GM12878 (cell line): ENCODE results near the gene CCDC88A. TPM values are rescaled to one million over a fixed set of nuclear protein-coding genes. Genes with fewer than 3 reads are reported as not detected.

Source experiments
- ATAC-seq: fragments of 200-7000 bp; cut with Tn5 transposase; 3 replicates; pipeline ENCODE4 v1.9.1; 2020; ENCODE audit warnings: mild to moderate bottlenecking, moderate library complexity
- BruUV-seq: library from RNA; stranded (reverse); fragments of 400-500 nt; replicated peaks from 2 replicates; lab custom pipeline; 2021; lab: Mats Ljungman, UMichigan
- CTCF ChIA-PET: fragments of 300-600 bp; sonication (Branson Sonifier 250); formaldehyde crosslinking; extraction: SDS; loops from one replicate; lab custom pipeline; 2021; ENCODE audit warnings: inconsistent platforms; lab: Yijun Ruan, JAX
- POLR2A ChIA-PET: fragments of 350-600 bp; formaldehyde crosslinking; extraction: SDS; loops from one replicate; lab custom pipeline; 2021; ENCODE audit warnings: inconsistent platforms; lab: Charles Lee
- RAD21 ChIA-PET: fragments of 300-600 bp; sonication (Branson Sonifier 250); formaldehyde crosslinking; loops from one replicate; lab custom pipeline; 2023; ENCODE audit warnings: antibody characterized with exemption; ENCODE audit not compliant: unreplicated experiment; lab: Charles Lee
- SMC1A ChIA-PET: fragments of 300-600 bp; sonication (Branson Sonifier 250); formaldehyde crosslinking; loops from one replicate; lab custom pipeline; 2023; ENCODE audit not compliant: unreplicated experiment, uncharacterized antibody; lab: Charles Lee
- DNase-seq: peaks from one replicate; pipeline ENCODE4 v3.0.0-alpha.2; 2011; ENCODE audit warnings: low read depth, low spot score
- FAIRE-seq: peaks from 3 replicates; lab custom pipeline; 2011; peaks lifted over from hg19 to GRCh38; lab: Jason Lieb, UNC
- H2AFZ ChIP-seq: 2 replicates; pipeline ENCODE4 v1.6.0; 2011; ENCODE audit warnings: low read depth, low read length, control low read depth; ENCODE audit not compliant: control insufficient read depth
- H3K27ac ChIP-seq: 2 replicates; pipeline ENCODE4 v1.5.1; 2011; ENCODE audit warnings: control low read depth; ENCODE audit not compliant: control insufficient read depth, insufficient read depth
- H3K27me3 ChIP-seq, 2 experiments: replicated peaks in 1 of 2; 2 replicates each; pipeline versions ENCODE4 v1.6.0 to v1.6.1; 2011; ENCODE audit warnings: low read length in 1 of 2; ENCODE audit not compliant: control insufficient read depth in 2 of 2, insufficient read depth in 2 of 2
- H3K36me3 ChIP-seq, 2 experiments: 2 replicates each; pipeline ENCODE4 v1.5.1; 2011; ENCODE audit warnings: low read length in 1 of 2; ENCODE audit not compliant: control insufficient read depth in 2 of 2, insufficient read depth in 2 of 2
- H3K4me1 ChIP-seq: 2 replicates; pipeline ENCODE4 v1.6.1; 2011; ENCODE audit warnings: mild to moderate bottlenecking, low read length, moderate library complexity, mixed read lengths; ENCODE audit not compliant: control insufficient read depth, insufficient read depth
- H3K4me2 ChIP-seq: 2 replicates; pipeline ENCODE4 v1.6.0; 2011; ENCODE audit warnings: control low read depth; ENCODE audit not compliant: control insufficient read depth, insufficient read depth
- H3K4me3 ChIP-seq: fragments of 200-600 bp; sonication (generic); 2 replicates; pipeline ENCODE4 v1.5.1; 2016
- H3K79me2 ChIP-seq: 2 replicates; pipeline ENCODE4 v1.6.0; 2011; ENCODE audit warnings: low read length; ENCODE audit not compliant: control insufficient read depth, insufficient read depth
- H3K9ac ChIP-seq: 2 replicates; pipeline ENCODE4 v1.8.0; 2011; ENCODE audit warnings: low read length, control low read depth, mixed read lengths; ENCODE audit not compliant: control insufficient read depth, insufficient read depth
- H3K9me3 ChIP-seq: replicated peaks from 3 replicates; pipeline ENCODE4 v1.5.1; 2011; ENCODE audit warnings: mild to moderate bottlenecking, low read length; ENCODE audit not compliant: control insufficient read depth, insufficient read depth
- H4K20me1 ChIP-seq: 2 replicates; pipeline ENCODE4 v1.6.0; 2011; ENCODE audit not compliant: control insufficient read depth, insufficient read depth
- BRCA1 ChIP-seq: IDR thresholded peaks from 2 replicates; pipeline ENCODE4 v1.6.1; 2011; ENCODE audit warnings: low read depth, low read length, improper control_type of control experiment
- CEBPB ChIP-seq, 2 experiments: fragments of 150-350 bp in 1 of 2; IDR thresholded peaks; 2 replicates each; pipeline ENCODE4 v1.6.1; 2012 to 2014; ENCODE audit warnings: low read depth in 2 of 2, low read length in 2 of 2, borderline replicate concordance in 1 of 2, inconsistent platforms in 1 of 2
- DPF2 ChIP-seq: fragments of 450-650 bp; IDR thresholded peaks from 2 replicates; pipeline ENCODE4 v1.6.1; 2017; ENCODE audit warnings: mild to moderate bottlenecking
- NFIC ChIP-seq: IDR thresholded peaks from 2 replicates; pipeline ENCODE4 v1.6.1; 2012; ENCODE audit warnings: low read depth, mild to moderate bottlenecking, inconsistent platforms, low read length, moderate library complexity
- NFYA ChIP-seq: IDR thresholded peaks from 2 replicates; pipeline ENCODE4 v1.6.1; 2011; ENCODE audit warnings: low read depth, mild to moderate bottlenecking, low read length, improper control_type of control experiment, borderline replicate concordance
- NRF1 ChIP-seq: conservative IDR thresholded peaks from 2 replicates; pipeline ENCODE4 v1.6.1; 2011; ENCODE audit warnings: mild to moderate bottlenecking, low read depth, low read length, improper control_type of control experiment
- WGBS: methylation state at CpG from one replicate; pipeline ENCODE4 v1.1.6; 2016; ENCODE audit warnings: low lambda C conversion rate; ENCODE audit not compliant: insufficient replicate concordance, insufficient coverage; ENCODE audit errors: missing lambda C conversion rate; 5-methylcytosine and 5-hydroxymethylcytosine counted together
- in situ Hi-C: fragments of 300-500 bp; cut with MboI; formaldehyde crosslinking; loops from 9 replicates; pipeline ENCODE4 v1.14.3; 2018; ENCODE audit warnings: mixed read lengths
- intact Hi-C: fragments of 100-400 bp; cut with micrococcal nuclease; formaldehyde crosslinking; loops from one replicate; pipeline ENCODE4 v1.14.2; 2022; ENCODE audit not compliant: unreplicated experiment
- polyA plus RNA-seq, 11 experiments: library from polyadenylated mRNA; depleted of rRNA in 4 of 11; unstranded in 6 of 11; stranded (reverse) in 5 of 11; fragments of >200 nt; fragmentation: Nextera tagmentation in 4 of 11; fragmentation: Illumina TruSeq in 1 of 11; extraction: Ambion mirVana in 4 of 11; extraction: Trizol in 1 of 11; gene quantifications; 1 replicate in 1 of 11; 2 replicates in 10 of 11; pipeline versions ENCODE4 v1.2.1 to v1.2.3, GENCODE V29; 2011 to 2016; ENCODE audit warnings: inconsistent platforms in 2 of 11, missing spikeins in 2 of 11, low read depth in 1 of 11
- total RNA-seq, 4 experiments: library from RNA; depleted of rRNA in 3 of 4; stranded (reverse); fragments of >200 nt in 3 of 4; fragmentation: Illumina TruSeq in 1 of 4; extraction: Trizol in 1 of 4; gene quantifications; 2 replicates each; pipeline versions ENCODE4 v1.2.1 to v1.2.3, GENCODE V29; 2013 to 2021
- TF ChIP-seq, protein P1 (sequence below): fragments of 450-650 bp; IDR thresholded peaks from 2 replicates; pipeline ENCODE4 v1.6.1; 2017; ENCODE audit warnings: antibody characterized with exemption, mild to moderate bottlenecking, moderate library complexity
- TF ChIP-seq, protein P2 (sequence below): fragments of 450-650 bp; IDR thresholded peaks from 2 replicates; pipeline ENCODE4 v1.6.1; 2016; ENCODE audit warnings: mild to moderate bottlenecking, moderate library complexity, borderline replicate concordance

The CCDC88A gene
- total and polyA plus RNA-seq, 10 of the 15 experiments (the other 5 are each of a cell fraction or from before 2014, with no cell fraction given) = 1.8 to 71.6 (median 45.9) TPM

DNA sequence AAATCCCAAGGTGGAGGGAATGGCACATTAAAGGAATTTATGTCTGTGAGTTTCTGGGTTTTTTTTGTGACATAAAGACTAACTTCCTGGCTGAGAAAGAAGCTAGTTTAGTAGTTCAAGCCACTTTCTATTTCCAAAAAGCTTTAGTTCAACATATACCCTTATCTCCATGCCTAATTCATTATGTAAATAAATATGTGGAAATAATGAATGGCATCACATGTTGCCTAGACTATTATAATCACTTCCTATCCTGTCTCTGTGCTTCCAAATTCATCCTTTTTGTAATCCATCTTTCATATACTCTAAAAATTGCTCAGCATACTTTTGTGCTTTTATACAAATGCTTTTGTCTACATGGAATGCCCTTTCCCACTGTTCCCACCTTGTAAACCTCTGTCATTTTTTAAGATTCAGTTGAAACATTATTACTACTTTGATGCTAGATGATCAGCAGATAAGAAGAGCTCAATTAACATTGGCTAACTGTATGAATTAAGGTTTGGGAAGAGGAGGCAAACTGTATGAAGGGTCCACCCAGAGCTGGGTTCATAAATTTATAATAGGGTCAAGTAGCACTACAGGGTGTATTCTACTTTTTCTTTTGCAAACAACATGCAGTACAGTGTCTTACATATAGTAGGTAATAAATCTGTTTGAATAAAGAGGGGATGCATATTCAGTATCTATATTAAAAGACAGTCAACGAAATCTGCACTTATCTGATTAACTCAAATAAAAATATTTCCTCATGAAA is 88.9 kb downstream of the CCDC88A start (continued):
- TF ChIP-seq, protein P1, sequence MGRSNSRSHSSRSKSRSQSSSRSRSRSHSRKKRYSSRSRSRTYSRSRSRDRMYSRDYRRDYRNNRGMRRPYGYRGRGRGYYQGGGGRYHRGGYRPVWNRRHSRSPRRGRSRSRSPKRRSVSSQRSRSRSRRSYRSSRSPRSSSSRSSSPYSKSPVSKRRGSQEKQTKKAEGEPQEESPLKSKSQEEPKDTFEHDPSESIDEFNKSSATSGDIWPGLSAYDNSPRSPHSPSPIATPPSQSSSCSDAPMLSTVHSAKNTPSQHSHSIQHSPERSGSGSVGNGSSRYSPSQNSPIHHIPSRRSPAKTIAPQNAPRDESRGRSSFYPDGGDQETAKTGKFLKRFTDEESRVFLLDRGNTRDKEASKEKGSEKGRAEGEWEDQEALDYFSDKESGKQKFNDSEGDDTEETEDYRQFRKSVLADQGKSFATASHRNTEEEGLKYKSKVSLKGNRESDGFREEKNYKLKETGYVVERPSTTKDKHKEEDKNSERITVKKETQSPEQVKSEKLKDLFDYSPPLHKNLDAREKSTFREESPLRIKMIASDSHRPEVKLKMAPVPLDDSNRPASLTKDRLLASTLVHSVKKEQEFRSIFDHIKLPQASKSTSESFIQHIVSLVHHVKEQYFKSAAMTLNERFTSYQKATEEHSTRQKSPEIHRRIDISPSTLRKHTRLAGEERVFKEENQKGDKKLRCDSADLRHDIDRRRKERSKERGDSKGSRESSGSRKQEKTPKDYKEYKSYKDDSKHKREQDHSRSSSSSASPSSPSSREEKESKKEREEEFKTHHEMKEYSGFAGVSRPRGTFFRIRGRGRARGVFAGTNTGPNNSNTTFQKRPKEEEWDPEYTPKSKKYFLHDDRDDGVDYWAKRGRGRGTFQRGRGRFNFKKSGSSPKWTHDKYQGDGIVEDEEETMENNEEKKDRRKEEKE = no peak
- TF ChIP-seq NFIC = no peak
- TF ChIP-seq, all 136 proteins: peak for 0

DNA sequence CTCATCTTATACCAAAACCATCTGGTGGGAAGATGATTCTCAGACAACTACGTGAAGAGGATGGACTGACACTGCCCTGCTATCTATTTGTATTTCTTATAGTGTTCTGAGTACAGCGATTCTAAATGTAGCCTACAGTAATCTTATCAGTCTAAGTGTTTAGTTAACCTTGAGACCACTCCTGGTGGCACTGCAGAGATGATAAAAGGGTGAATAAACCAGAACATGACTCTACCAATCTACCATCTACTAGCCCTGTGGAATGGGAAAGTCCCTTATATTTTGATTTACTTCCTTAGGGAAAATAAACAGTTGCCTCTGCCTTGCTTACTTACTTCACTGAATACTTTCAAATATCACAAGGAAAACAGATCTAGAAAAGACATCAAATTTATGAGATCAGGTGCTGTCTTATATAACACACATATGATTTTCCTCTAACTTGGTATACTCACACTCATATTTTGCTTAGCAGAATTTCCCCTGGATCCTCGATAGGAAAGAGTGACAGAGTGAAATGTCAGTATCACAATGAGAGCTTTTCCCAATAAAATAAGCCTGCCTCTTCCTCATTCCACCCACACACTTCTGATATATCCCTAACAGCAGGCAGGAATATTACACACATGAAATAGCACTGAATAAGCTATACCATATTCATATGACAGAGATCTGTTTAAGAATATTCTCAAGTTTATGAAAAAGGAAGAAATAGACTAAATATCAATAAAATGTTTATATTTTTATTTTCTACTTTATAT is 92.0 kb downstream of the CCDC88A start:
- H3K9ac ChIP-seq = no peak overlapping the region
- no peak for ATAC-seq
- no peak overlapping the region for H2AFZ ChIP-seq
- SMC1A ChIA-PET = no interaction called here
- H3K27ac ChIP-seq = no peak overlapping the region
- 95% methylated on average over 3 of the region's 3 CpGs for WGBS
- H3K79me2 ChIP-seq = no peaks in the 10 kb centered on the region
- peaks cover 0 to 4% of the 10 kb centered on the region in 2 experiments; a peak in 1 of 4 replicates for H3K36me3 ChIP-seq
- POLR2A ChIA-PET = no interaction called here
- no peak overlapping the region for H3K4me2 ChIP-seq
- H3K4me1 ChIP-seq = no peaks in the 10 kb centered on the region
- no peaks in the 10 kb centered on the region for H3K27me3 ChIP-seq
- DNase-seq = no peak
- intact Hi-C loops = no loop called here
- TF ChIP-seq BRCA1 (no peak), NFYA (no peak), DPF2 (no peak), CEBPB (IDR thresholded peaks at IDR 0.05; ENCODE audit: borderline replicate concordance in 1 of 2, low read depth in 2 of 2, low read length in 2 of 2) (no peak), NRF1 (no peak)
- TF ChIP-seq, protein P2, sequence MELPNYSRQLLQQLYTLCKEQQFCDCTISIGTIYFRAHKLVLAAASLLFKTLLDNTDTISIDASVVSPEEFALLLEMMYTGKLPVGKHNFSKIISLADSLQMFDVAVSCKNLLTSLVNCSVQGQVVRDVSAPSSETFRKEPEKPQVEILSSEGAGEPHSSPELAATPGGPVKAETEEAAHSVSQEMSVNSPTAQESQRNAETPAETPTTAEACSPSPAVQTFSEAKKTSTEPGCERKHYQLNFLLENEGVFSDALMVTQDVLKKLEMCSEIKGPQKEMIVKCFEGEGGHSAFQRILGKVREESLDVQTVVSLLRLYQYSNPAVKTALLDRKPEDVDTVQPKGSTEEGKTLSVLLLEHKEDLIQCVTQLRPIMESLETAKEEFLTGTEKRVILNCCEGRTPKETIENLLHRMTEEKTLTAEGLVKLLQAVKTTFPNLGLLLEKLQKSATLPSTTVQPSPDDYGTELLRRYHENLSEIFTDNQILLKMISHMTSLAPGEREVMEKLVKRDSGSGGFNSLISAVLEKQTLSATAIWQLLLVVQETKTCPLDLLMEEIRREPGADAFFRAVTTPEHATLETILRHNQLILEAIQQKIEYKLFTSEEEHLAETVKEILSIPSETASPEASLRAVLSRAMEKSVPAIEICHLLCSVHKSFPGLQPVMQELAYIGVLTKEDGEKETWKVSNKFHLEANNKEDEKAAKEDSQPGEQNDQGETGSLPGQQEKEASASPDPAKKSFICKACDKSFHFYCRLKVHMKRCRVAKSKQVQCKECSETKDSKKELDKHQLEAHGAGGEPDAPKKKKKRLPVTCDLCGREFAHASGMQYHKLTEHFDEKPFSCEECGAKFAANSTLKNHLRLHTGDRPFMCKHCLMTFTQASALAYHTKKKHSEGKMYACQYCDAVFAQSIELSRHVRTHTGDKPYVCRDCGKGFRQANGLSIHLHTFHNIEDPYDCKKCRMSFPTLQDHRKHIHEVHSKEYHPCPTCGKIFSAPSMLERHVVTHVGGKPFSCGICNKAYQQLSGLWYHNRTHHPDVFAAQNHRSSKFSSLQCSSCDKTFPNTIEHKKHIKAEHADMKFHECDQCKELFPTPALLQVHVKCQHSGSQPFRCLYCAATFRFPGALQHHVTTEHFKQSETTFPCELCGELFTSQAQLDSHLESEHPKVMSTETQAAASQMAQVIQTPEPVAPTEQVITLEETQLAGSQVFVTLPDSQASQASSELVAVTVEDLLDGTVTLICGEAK = no peak
- CTCF ChIA-PET = no interaction called here
- FAIRE-seq = peak; percentile 65
- RAD21 ChIA-PET = no interaction called here
- BruUV-seq = no TSS peak
- in situ Hi-C loops = no loop called here
- H3K9me3 ChIP-seq = peaks cover 1% of the 10 kb centered on the region; the same call in 1 of the 3 replicates
- H4K20me1 ChIP-seq = no peaks in the 10 kb centered on the region
- H3K4me3 ChIP-seq = no peak overlapping the region
